ENCODE results near the gene NMNAT3.

DNA sequence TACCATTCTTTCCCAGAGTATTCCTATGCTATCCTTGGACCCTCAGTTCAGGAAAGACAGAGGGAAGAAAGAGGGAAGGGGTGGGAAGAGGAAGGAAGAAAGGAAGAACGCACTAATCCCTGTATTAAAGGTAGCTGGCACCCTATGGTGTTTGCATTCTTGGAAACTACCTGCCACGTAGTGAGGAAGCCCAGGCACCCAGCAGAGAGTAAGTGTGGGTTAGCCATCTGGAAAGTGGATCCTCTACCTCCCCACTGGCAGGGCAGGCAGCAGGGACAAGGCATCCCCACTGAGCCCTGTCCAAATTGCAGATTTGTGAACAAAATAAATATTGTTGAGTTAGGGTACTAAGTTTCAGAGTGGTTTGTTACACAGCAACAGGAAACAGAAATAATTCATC is 147.1 kb downstream of the NMNAT3 start:
- TF ChIP-seq, protein P1, sequence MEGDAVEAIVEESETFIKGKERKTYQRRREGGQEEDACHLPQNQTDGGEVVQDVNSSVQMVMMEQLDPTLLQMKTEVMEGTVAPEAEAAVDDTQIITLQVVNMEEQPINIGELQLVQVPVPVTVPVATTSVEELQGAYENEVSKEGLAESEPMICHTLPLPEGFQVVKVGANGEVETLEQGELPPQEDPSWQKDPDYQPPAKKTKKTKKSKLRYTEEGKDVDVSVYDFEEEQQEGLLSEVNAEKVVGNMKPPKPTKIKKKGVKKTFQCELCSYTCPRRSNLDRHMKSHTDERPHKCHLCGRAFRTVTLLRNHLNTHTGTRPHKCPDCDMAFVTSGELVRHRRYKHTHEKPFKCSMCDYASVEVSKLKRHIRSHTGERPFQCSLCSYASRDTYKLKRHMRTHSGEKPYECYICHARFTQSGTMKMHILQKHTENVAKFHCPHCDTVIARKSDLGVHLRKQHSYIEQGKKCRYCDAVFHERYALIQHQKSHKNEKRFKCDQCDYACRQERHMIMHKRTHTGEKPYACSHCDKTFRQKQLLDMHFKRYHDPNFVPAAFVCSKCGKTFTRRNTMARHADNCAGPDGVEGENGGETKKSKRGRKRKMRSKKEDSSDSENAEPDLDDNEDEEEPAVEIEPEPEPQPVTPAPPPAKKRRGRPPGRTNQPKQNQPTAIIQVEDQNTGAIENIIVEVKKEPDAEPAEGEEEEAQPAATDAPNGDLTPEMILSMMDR (IDR thresholded peaks at IDR 0.05 in 4 of 5, conservative IDR thresholded peaks at IDR 0.05 in 1 of 5): no peak
- TF ChIP-seq POLR2A (IDR thresholded peaks at IDR 0.05): no peak
